Measurements from ENCODE around the gene ETS2.

DNA sequence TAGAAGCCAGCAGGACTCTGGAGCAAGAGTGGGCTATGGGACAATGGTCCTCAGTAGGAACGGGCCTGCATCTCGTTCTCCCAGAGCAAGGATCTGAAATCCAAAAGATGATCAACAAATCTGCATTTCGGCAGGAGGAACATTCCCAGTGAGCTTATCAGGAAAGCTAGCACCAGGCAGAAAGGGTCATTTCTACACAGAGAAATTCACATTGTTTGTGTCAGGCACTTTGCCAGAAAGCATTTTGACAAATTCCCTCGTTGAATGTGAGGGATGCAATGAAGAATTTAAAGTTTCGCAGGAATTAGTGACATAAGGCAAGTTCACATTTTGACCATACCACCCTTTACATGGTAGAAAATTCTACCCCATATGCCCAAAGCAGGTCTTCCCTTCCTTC is 31.6 kb upstream of the ETS2 start:
- TF ChIP-seq, protein P1, sequence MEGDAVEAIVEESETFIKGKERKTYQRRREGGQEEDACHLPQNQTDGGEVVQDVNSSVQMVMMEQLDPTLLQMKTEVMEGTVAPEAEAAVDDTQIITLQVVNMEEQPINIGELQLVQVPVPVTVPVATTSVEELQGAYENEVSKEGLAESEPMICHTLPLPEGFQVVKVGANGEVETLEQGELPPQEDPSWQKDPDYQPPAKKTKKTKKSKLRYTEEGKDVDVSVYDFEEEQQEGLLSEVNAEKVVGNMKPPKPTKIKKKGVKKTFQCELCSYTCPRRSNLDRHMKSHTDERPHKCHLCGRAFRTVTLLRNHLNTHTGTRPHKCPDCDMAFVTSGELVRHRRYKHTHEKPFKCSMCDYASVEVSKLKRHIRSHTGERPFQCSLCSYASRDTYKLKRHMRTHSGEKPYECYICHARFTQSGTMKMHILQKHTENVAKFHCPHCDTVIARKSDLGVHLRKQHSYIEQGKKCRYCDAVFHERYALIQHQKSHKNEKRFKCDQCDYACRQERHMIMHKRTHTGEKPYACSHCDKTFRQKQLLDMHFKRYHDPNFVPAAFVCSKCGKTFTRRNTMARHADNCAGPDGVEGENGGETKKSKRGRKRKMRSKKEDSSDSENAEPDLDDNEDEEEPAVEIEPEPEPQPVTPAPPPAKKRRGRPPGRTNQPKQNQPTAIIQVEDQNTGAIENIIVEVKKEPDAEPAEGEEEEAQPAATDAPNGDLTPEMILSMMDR (IDR thresholded peaks at IDR 0.05): no peak
- TF ChIP-seq POLR2A (IDR thresholded peaks at IDR 0.05; ENCODE audit: low read depth): no peak
- no peak for TF ChIP-seq POLR2AphosphoS5 (IDR thresholded peaks at IDR 0.05)
